Measurements from ENCODE around the gene RALGPS2.

DNA sequence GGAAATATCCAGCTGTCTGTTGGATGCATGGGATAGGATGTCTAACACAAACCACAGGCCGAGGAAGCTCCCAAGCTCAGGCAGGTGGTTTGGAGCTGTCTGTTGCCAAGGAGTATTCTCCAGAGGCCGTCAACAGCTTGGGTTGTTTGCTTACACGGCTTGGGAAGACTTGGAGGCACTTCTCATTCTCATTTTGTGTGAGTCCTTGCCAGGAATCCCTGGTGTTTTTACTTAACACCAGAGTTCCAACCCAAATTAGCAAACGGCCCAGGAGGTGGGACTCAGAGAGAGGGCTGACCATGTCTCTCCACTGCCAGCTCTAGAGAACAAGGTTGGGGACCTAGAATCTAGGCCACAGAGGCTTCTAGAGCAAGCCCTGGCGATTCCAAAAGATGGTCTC is 228.0 kb downstream of the RALGPS2 start:
- TF ChIP-seq, protein P1, sequence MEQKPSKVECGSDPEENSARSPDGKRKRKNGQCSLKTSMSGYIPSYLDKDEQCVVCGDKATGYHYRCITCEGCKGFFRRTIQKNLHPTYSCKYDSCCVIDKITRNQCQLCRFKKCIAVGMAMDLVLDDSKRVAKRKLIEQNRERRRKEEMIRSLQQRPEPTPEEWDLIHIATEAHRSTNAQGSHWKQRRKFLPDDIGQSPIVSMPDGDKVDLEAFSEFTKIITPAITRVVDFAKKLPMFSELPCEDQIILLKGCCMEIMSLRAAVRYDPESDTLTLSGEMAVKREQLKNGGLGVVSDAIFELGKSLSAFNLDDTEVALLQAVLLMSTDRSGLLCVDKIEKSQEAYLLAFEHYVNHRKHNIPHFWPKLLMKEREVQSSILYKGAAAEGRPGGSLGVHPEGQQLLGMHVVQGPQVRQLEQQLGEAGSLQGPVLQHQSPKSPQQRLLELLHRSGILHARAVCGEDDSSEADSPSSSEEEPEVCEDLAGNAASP (IDR thresholded peaks at IDR 0.05): no peak
- no peak for TF ChIP-seq ZBTB8A (IDR thresholded peaks at IDR 0.05; ENCODE audit: partially characterized antibody)
- TF ChIP-seq, protein P2, sequence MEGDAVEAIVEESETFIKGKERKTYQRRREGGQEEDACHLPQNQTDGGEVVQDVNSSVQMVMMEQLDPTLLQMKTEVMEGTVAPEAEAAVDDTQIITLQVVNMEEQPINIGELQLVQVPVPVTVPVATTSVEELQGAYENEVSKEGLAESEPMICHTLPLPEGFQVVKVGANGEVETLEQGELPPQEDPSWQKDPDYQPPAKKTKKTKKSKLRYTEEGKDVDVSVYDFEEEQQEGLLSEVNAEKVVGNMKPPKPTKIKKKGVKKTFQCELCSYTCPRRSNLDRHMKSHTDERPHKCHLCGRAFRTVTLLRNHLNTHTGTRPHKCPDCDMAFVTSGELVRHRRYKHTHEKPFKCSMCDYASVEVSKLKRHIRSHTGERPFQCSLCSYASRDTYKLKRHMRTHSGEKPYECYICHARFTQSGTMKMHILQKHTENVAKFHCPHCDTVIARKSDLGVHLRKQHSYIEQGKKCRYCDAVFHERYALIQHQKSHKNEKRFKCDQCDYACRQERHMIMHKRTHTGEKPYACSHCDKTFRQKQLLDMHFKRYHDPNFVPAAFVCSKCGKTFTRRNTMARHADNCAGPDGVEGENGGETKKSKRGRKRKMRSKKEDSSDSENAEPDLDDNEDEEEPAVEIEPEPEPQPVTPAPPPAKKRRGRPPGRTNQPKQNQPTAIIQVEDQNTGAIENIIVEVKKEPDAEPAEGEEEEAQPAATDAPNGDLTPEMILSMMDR (IDR thresholded peaks at IDR 0.05 in 2 of 3, conservative IDR thresholded peaks at IDR 0.05 in 1 of 3; ENCODE audit: insufficient read depth in 2 of 3, low read depth in 1 of 3, low read length in 3 of 3): no peak
- no peak for TF ChIP-seq ZBTB7A (IDR thresholded peaks at IDR 0.05; ENCODE audit: borderline replicate concordance, control insufficient read depth, low read depth, low read length)
- TF ChIP-seq ZNF146 (CRISPR knock-in tag; IDR thresholded peaks at IDR 0.05; ENCODE audit: unreplicated experiment): no peak
- no peak for TF ChIP-seq FOXK1 (CRISPR knock-in tag; IDR thresholded peaks at IDR 0.05; ENCODE audit: borderline replicate concordance)
